ENCODE results near the gene ACOT9.

- TF ChIP-seq POLR2A (IDR thresholded peaks at IDR 0.05) (no peak), CTCF (IDR thresholded peaks at IDR 0.05 in 4 of 5, conservative IDR thresholded peaks at IDR 0.05 in 1 of 5) (no peak)
Measured at GRCh38 chrX:23662187-23662586, 80.9 kb downstream of the ACOT9 start.
